ENCODE results near the gene LRP2. TPM values are rescaled to one million over a fixed set of nuclear protein-coding genes. Genes with fewer than 3 reads are reported as not detected.

LRP2 gene
- total RNA-seq, 2 experiments from 2014 or later = 0.02 to 0.15 TPM

GRCh38 chr2:169190197-169190775, 172.0 kb downstream of the LRP2 start:
- H3K4me1 Mint-ChIP-seq = no peaks in the 10 kb centered on the region
- ChIA-PET POLR2A (no interaction called here), CTCF (interaction anchor here (1.4 kb wide), 1 partner anchor 10 kb away, joined by 4 read pairs; no protein-coding TSS in a partner anchor)
- no peaks in the 10 kb centered on the region for H3K36me3 Mint-ChIP-seq (ENCODE audit: low read depth)
- H3K27me3 Mint-ChIP-seq = peaks cover 18% of the 10 kb centered on the region
- no peak overlapping the region for H3K4me3 Mint-ChIP-seq
- no peaks in the 10 kb centered on the region for H3K9me3 Mint-ChIP-seq
- no peak overlapping the region for H3K27ac Mint-ChIP-seq
- DNase-seq = no peak

- Mint-ChIP-seq H3K4me1 (no peaks in the 10 kb centered on the region), H3K27ac (no peak overlapping the region), H3K36me3 (ENCODE audit: low read depth) (no peaks in the 10 kb centered on the region), H3K9me3 (no peaks in the 10 kb centered on the region), H3K27me3 (peaks cover 16% of the 10 kb centered on the region), H3K4me3 (no peak overlapping the region)
- CTCF ChIA-PET = interaction anchor here (1.4 kb wide), 1 partner anchor 11 kb away, joined by 4 read pairs; no protein-coding TSS in a partner anchor
- POLR2A ChIA-PET = no interaction called here
- DNase-seq = no peak
Measured at GRCh38 chr2:169189132-169189531, 173.2 kb downstream of the LRP2 start.

- no peak overlapping the region for H3K27ac Mint-ChIP-seq
- peaks cover 7% of the 10 kb centered on the region for H3K27me3 Mint-ChIP-seq
- no peak for DNase-seq
- POLR2A ChIA-PET = no interaction called here
- no peaks in the 10 kb centered on the region for H3K9me3 Mint-ChIP-seq
- no peak overlapping the region for H3K4me3 Mint-ChIP-seq
- H3K4me1 Mint-ChIP-seq = no peaks in the 10 kb centered on the region
- H3K36me3 Mint-ChIP-seq (ENCODE audit: low read depth) = no peaks in the 10 kb centered on the region
- CTCF ChIA-PET = no interaction called here
Measured at GRCh38 chr2:169185711-169186110, 176.6 kb downstream of the LRP2 start.

DNA sequence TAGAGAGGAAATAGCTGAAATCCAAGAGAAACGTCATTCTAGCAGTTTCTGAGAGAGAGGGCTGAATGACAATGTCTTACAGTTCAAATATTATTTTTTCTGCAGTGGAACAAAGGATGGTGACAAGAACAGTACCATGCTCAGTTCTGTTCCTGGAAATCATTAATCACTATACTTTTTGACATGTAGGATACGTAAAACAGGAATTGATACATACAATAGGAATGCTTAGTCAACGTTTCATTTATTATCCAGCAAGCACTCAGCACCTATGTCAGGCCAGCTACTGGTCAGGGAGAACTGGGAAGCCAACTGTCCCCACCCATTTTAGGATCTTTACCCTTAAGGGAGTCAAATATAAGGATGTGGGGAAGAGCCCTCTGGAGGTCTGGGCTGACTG, 178.3 kb downstream of the LRP2 start:
- Mint-ChIP-seq H3K36me3 (ENCODE audit: low read depth) (no peaks in the 10 kb centered on the region), H3K4me1 (no peaks in the 10 kb centered on the region)
- CTCF ChIA-PET = no interaction called here

GRCh38 chr2:169182573-169182972, 179.8 kb downstream of the LRP2 start:
- H3K36me3 Mint-ChIP-seq (ENCODE audit: low read depth) = no peaks in the 10 kb centered on the region
- H3K9me3 Mint-ChIP-seq = no peaks in the 10 kb centered on the region
- H3K27ac Mint-ChIP-seq = no peak overlapping the region
- peaks cover 8% of the 10 kb centered on the region for H3K27me3 Mint-ChIP-seq
- POLR2A ChIA-PET = no interaction called here
- CTCF ChIA-PET = no interaction called here
- no peak overlapping the region for H3K4me3 Mint-ChIP-seq
- no peaks in the 10 kb centered on the region for H3K4me1 Mint-ChIP-seq
- DNase-seq = no peak

More for the DNA sequence above, 178.3 kb downstream of the LRP2 start:
- H3K27me3 Mint-ChIP-seq = peaks cover 4% of the 10 kb centered on the region
- H3K27ac Mint-ChIP-seq = no peak overlapping the region
- no peak overlapping the region for H3K4me3 Mint-ChIP-seq
- DNase-seq = no peak
- H3K9me3 Mint-ChIP-seq = no peaks in the 10 kb centered on the region
- POLR2A ChIA-PET = no interaction called here

DNA sequence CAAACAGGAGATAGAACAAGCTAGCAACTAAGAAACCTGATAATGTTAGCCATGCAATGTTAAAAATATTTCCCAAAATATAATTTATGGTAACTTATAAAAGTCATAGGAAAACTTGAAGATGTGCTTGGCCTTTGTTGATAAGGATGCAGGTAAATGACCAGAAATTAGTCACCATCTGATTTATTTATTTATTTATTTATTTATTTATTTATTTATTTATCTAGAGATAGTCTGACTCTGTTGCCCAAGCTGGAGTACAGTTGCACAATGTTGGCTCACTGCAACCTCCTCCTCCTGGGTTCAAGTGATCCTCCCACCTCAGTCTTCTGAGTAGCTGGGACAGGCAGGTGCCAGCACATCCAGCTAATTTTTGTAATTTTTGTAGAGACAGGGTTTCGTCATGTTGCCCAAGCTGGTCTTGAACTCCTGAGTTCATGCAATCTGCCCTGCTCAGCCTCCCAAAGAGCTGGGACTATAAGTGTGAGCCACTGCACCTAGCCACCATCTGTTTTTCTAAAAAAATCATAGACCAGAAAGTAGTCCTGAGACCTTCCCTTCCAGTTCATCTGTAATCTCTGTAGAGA, 183.4 kb downstream of the LRP2 start:
- no peaks in the 10 kb centered on the region for H3K4me1 Mint-ChIP-seq
- no peaks in the 10 kb centered on the region for H3K9me3 Mint-ChIP-seq
- H3K27ac Mint-ChIP-seq = no peak overlapping the region
- H3K4me3 Mint-ChIP-seq = no peak overlapping the region
- POLR2A ChIA-PET = no interaction called here
- CTCF ChIA-PET = no interaction called here
- no peaks in the 10 kb centered on the region for H3K36me3 Mint-ChIP-seq (ENCODE audit: low read depth)
- H3K27me3 Mint-ChIP-seq = peaks cover 14% of the 10 kb centered on the region
- no peak for DNase-seq

DNA sequence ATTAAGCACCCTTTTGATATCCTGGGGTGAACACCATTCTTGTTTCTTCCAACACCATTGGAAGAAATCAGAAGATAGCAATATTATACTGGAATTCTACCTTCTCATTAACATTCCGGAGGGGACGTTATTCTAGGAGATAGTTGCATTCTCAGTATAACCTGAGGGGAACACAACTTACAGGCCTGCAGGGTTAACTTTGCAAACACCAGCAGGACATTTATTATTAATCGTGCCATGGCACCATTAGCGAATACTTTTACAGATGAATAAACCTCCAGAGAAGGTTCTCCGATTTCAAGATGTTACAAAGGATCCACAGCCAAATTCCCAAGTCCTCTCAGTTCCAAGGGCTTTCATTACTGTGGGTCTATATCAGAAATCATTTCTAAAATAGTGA, 184.0 kb downstream of the LRP2 start:
- DNase-seq = no peak
- peaks cover 14% of the 10 kb centered on the region for H3K27me3 Mint-ChIP-seq
- H3K4me3 Mint-ChIP-seq = no peak overlapping the region
- H3K4me1 Mint-ChIP-seq = no peaks in the 10 kb centered on the region
- POLR2A ChIA-PET = no interaction called here
- CTCF ChIA-PET = no interaction called here
- no peaks in the 10 kb centered on the region for H3K36me3 Mint-ChIP-seq (ENCODE audit: low read depth)
- H3K27ac Mint-ChIP-seq = no peak overlapping the region
- no peaks in the 10 kb centered on the region for H3K9me3 Mint-ChIP-seq

- Mint-ChIP-seq H3K4me1 (no peaks in the 10 kb centered on the region), H3K36me3 (ENCODE audit: low read depth) (no peaks in the 10 kb centered on the region), H3K9me3 (no peaks in the 10 kb centered on the region), H3K4me3 (no peak overlapping the region), H3K27ac (no peak overlapping the region), H3K27me3 (peaks cover 14% of the 10 kb centered on the region)
- DNase-seq = no peak
- POLR2A ChIA-PET = no interaction called here
- CTCF ChIA-PET = no interaction called here
Measured at GRCh38 chr2:169175112-169175511, 187.2 kb downstream of the LRP2 start.

DNA sequence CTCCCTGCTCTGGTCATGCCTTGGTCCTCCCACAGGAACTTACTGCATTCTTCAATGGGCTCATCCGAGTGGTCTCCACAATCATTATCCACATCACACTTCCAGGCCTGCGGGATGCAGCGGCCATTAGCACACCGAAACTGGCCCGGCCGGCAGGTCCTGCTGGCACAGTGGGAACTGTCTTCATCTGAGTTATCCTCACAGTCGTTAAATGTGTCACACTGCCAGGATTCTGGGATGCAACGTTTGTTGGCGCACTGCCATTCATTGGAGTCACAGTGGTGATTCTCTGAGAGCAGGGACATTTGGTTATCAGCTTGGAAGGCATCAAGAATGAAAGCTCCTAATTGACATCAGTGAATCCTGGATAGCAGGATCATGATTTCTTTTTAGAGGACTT, 188.5 kb downstream of the LRP2 start:
- DNase-seq = no peak
- ChIA-PET POLR2A (no interaction called here), CTCF (no interaction called here)
- Mint-ChIP-seq H3K36me3 (ENCODE audit: low read depth) (no peaks in the 10 kb centered on the region), H3K27ac (no peak overlapping the region), H3K9me3 (no peaks in the 10 kb centered on the region), H3K4me1 (no peaks in the 10 kb centered on the region), H3K4me3 (no peak overlapping the region), H3K27me3 (peaks cover 14% of the 10 kb centered on the region)

DNA sequence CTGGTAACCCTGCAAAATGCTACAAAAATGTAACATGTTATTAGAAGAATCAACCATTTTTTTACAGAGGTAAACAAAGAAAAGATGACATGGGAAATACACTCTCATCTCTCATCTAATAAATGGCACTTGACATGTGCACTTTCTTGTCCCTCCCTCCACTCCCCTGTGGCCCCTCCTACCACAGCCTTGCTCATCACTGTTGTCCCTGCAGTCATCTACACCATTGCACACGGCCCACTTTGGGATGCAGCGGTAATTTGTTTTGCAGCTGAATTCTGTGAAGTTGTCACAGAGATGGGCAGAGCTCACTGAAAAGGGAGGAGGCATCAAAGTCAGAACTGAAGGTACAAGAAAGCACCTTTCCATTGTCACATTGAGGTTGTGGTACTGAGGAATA, 189.4 kb downstream of the LRP2 start:
- DNase-seq = no peak
- H3K4me1 Mint-ChIP-seq = no peaks in the 10 kb centered on the region
- H3K9me3 Mint-ChIP-seq = no peaks in the 10 kb centered on the region
- no peak overlapping the region for H3K4me3 Mint-ChIP-seq
- H3K36me3 Mint-ChIP-seq (ENCODE audit: low read depth) = no peaks in the 10 kb centered on the region
- H3K27me3 Mint-ChIP-seq = peaks cover 13% of the 10 kb centered on the region
- ChIA-PET POLR2A (no interaction called here), CTCF (no interaction called here)
- no peak overlapping the region for H3K27ac Mint-ChIP-seq

- no peaks in the 10 kb centered on the region for H3K36me3 Mint-ChIP-seq (ENCODE audit: low read depth)
- no peak for DNase-seq
- no peaks in the 10 kb centered on the region for H3K4me1 Mint-ChIP-seq
- no peak overlapping the region for H3K4me3 Mint-ChIP-seq
- ChIA-PET POLR2A (no interaction called here), CTCF (no interaction called here)
- H3K27ac Mint-ChIP-seq = no peak overlapping the region
- H3K27me3 Mint-ChIP-seq = peaks cover 10% of the 10 kb centered on the region
- H3K9me3 Mint-ChIP-seq = no peaks in the 10 kb centered on the region
Measured at GRCh38 chr2:169172151-169172735, 190.1 kb downstream of the LRP2 start.

- Mint-ChIP-seq H3K9me3 (no peaks in the 10 kb centered on the region), H3K4me1 (no peaks in the 10 kb centered on the region), H3K27me3 (peaks cover 25% of the 10 kb centered on the region), H3K27ac (no peak overlapping the region), H3K36me3 (ENCODE audit: low read depth) (no peaks in the 10 kb centered on the region), H3K4me3 (no peak overlapping the region)
- no peak for DNase-seq
- CTCF ChIA-PET = no interaction called here
- POLR2A ChIA-PET = no interaction called here
Measured at GRCh38 chr2:169165791-169166190, 196.5 kb downstream of the LRP2 start.

GRCh38 chr2:169164311-169164710, 198.0 kb downstream of the LRP2 start:
- DNase-seq = no peak
- H3K27me3 Mint-ChIP-seq = peaks cover 25% of the 10 kb centered on the region

DNA sequence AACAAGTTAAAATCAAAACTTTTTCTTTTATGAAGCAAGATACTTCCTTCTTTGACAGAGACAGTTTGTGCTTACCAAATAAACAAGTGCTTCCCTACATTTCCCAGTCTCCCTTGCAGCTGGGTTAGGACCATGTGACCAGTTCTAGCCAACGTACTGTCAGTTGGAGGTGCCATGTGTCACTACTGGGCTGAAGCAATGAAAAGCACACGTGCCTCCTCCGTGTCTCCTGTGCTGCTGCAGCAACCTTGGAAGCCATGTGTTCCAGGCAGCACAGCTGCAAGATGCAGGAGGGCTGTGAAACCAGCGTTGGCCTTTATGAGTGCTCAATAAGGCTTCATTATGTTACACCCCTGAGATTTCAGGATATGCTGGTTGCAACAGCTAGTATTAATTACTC, 199.7 kb downstream of the LRP2 start:
- H3K4me3 Mint-ChIP-seq = no peak overlapping the region
- POLR2A ChIA-PET = no interaction called here
- H3K4me1 Mint-ChIP-seq = no peaks in the 10 kb centered on the region
- no peak for DNase-seq
- H3K36me3 Mint-ChIP-seq (ENCODE audit: low read depth) = no peaks in the 10 kb centered on the region
- H3K27ac Mint-ChIP-seq = no peak overlapping the region
- CTCF ChIA-PET = no interaction called here
- H3K9me3 Mint-ChIP-seq = no peaks in the 10 kb centered on the region
- H3K27me3 Mint-ChIP-seq = peaks cover 29% of the 10 kb centered on the region

More at GRCh38 chr2:169164311-169164710, 198.0 kb downstream of the LRP2 start:
- no peaks in the 10 kb centered on the region for H3K36me3 Mint-ChIP-seq (ENCODE audit: low read depth)
- ChIA-PET POLR2A (no interaction called here), CTCF (no interaction called here)
- no peaks in the 10 kb centered on the region for H3K9me3 Mint-ChIP-seq
- H3K4me3 Mint-ChIP-seq = no peak overlapping the region
- H3K27ac Mint-ChIP-seq = no peak overlapping the region
- H3K4me1 Mint-ChIP-seq = no peaks in the 10 kb centered on the region
